HCT116 (cell line): ENCODE measurements around the gene TBK1. TPM values are rescaled to one million over a fixed set of nuclear protein-coding genes. Genes with fewer than 3 reads are reported as not detected.

Experiments used
- ATAC-seq: fragments of 200-7000 bp; cut with Tn5 transposase; 2 replicates; pipeline ENCODE4 v1.9.1; 2020; ENCODE audit warnings: mild to moderate bottlenecking, moderate library complexity
- BruUV-seq: library from RNA; stranded (reverse); fragments of 400-500 nt; replicated peaks from 2 replicates; lab custom pipeline; 2021; lab: Mats Ljungman, UMichigan
- CTCF ChIA-PET: fragments of 300-600 bp; sonication (Branson Sonifier 250); formaldehyde crosslinking; loops from one replicate; lab custom pipeline; 2021; ENCODE audit warnings: antibody characterized with exemption; lab: Charles Lee
- POLR2A ChIA-PET: fragments of 300-600, 350-600 bp; sonication (Branson Sonifier 250); formaldehyde crosslinking; loops from one replicate; lab custom pipeline; 2021; ENCODE audit warnings: antibody characterized with exemption; lab: Charles Lee
- RAD21 ChIA-PET, 2 experiments: fragments of 300-600 bp; sonication (Branson Sonifier 250); formaldehyde crosslinking; loops; one replicate each; lab custom pipeline; 2023; ENCODE audit warnings: low total read pairs in 2 of 2; ENCODE audit not compliant: uncharacterized antibody in 2 of 2, unreplicated experiment in 2 of 2, low non-redundant PET in 1 of 2; lab: Charles Lee
- DNase-seq: peaks from one replicate; pipeline ENCODE4 v3.0.0-alpha.2; 2010; ENCODE audit warnings: low read depth, low spot score
- H2AFZ ChIP-seq: fragments of 200-600 bp; shearing (Covaris generic), sonication (generic); 2 replicates; pipeline ENCODE4 v1.6.1; 2017; ENCODE audit warnings: low read depth, mixed run types, mixed read lengths, antibody characterized with exemption, low read length; ENCODE audit not compliant: poor library complexity, severe bottlenecking
- H3K27ac ChIP-seq: 2 replicates; pipeline ENCODE4 v1.5.1; 2012; ENCODE audit warnings: low read depth, low read length
- H3K27me3 ChIP-seq: fragments of 200-600 bp; sonication (generic); 2 replicates; pipeline ENCODE4 v1.6.1; 2016; ENCODE audit warnings: mixed run types, low read length, mixed read lengths; ENCODE audit not compliant: insufficient read depth
- H3K36me3 ChIP-seq, 2 experiments: fragments of 200-500 bp in 1 of 2; fragments of 200-600 bp in 1 of 2; sonication (Bioruptor generic) in 1 of 2; sonication (generic) in 1 of 2; 2 replicates each; pipeline versions ENCODE4 v1.5.1 to v1.6.1; 2014 to 2016; ENCODE audit warnings: low read length in 2 of 2, inconsistent platforms in 1 of 2, mixed read lengths in 1 of 2, mixed run types in 1 of 2; ENCODE audit not compliant: insufficient read depth in 2 of 2, control insufficient read depth in 1 of 2
- H3K4me1 ChIP-seq, 2 experiments: fragments of 200-600 bp in 1 of 2; sonication (generic) in 1 of 2; 2 replicates each; pipeline versions ENCODE4 v1.5.1 to v1.6.1; 2012 to 2017; ENCODE audit warnings: low read length in 2 of 2, inconsistent platforms in 1 of 2, mild to moderate bottlenecking in 1 of 2, mixed read lengths in 1 of 2, mixed run types in 1 of 2, moderate library complexity in 1 of 2; ENCODE audit not compliant: insufficient read depth in 2 of 2, control insufficient read depth in 1 of 2
- H3K4me2 ChIP-seq: fragments of 200-600 bp; sonication (generic); 2 replicates; pipeline ENCODE4 v1.6.1; 2017; ENCODE audit warnings: mixed run types, low read length, mixed read lengths
- H3K4me3 ChIP-seq, 2 experiments: fragments of 200-600 bp in 1 of 2; sonication (generic) in 1 of 2; replicated peaks in 1 of 2; 2 replicates each; pipeline ENCODE4 v1.5.1; 2011 to 2016; ENCODE audit warnings: low read length in 2 of 2, control low read depth in 1 of 2, low read depth in 1 of 2, mild to moderate bottlenecking in 1 of 2, mixed read lengths in 1 of 2, mixed run types in 1 of 2
- H3K79me2 ChIP-seq: fragments of 200-600 bp; sonication (generic); 2 replicates; pipeline ENCODE4 v1.6.1; 2017; ENCODE audit warnings: mild to moderate bottlenecking, mixed run types, low read length, moderate library complexity, mixed read lengths; ENCODE audit not compliant: insufficient read depth
- H3K9ac ChIP-seq: fragments of 200-600 bp; sonication (generic); 2 replicates; pipeline ENCODE4 v1.6.1; 2016; ENCODE audit warnings: low read length, mixed read lengths
- H3K9me2 ChIP-seq: fragments of 200-600 bp; sonication (generic), shearing (Covaris generic); 2 replicates; pipeline ENCODE4 v1.6.1; 2017; ENCODE audit warnings: mixed run types, mild to moderate bottlenecking, moderate library complexity; ENCODE audit not compliant: insufficient read depth
- H3K9me3 ChIP-seq, 2 experiments: fragments of 200-500 bp in 1 of 2; fragments of 200-600 bp in 1 of 2; sonication (Bioruptor generic) in 1 of 2; sonication (generic) in 1 of 2; 2 replicates each; pipeline ENCODE4 v1.6.1; 2014 to 2017; ENCODE audit warnings: low read length in 2 of 2, mixed read lengths in 2 of 2, inconsistent platforms in 1 of 2, low read depth in 1 of 2, mild to moderate bottlenecking in 1 of 2, mixed run types in 1 of 2, moderate library complexity in 1 of 2; ENCODE audit not compliant: control insufficient read depth in 1 of 2, insufficient read depth in 1 of 2
- H4K20me1 ChIP-seq: fragments of 200-600 bp; sonication (generic), shearing (Covaris generic); 2 replicates; pipeline ENCODE4 v1.6.1; 2017; ENCODE audit warnings: mixed run types, mild to moderate bottlenecking, moderate library complexity; ENCODE audit not compliant: insufficient read depth
- ATF3 ChIP-seq: IDR thresholded peaks from 2 replicates; pipeline ENCODE4 v1.6.1; 2012
- CEBPB ChIP-seq: IDR thresholded peaks from 2 replicates; pipeline ENCODE4 v1.6.1; 2012; ENCODE audit warnings: low read depth
- EGR1 ChIP-seq: IDR thresholded peaks from 2 replicates; pipeline ENCODE4 v1.6.1; 2012; ENCODE audit warnings: low read depth
- ELF1 ChIP-seq: IDR thresholded peaks from 2 replicates; pipeline ENCODE4 v1.6.1; 2012; ENCODE audit warnings: low read depth, borderline replicate concordance
- EZH2 ChIP-seq: fragments of 200-600 bp; sonication (generic); IDR thresholded peaks from 2 replicates; pipeline ENCODE4 v1.6.1; 2017; ENCODE audit warnings: antibody characterized with exemption, mixed run types
- EZH2phosphoT487 ChIP-seq: fragments of 200-600 bp; IDR thresholded peaks from 2 replicates; pipeline ENCODE4 v1.6.1; 2018; ENCODE audit warnings: antibody characterized with exemption, borderline replicate concordance
- FOSL1 ChIP-seq: IDR thresholded peaks from 2 replicates; pipeline ENCODE4 v1.6.1; 2012; ENCODE audit warnings: low read depth
- MAX ChIP-seq: IDR thresholded peaks from 2 replicates; pipeline ENCODE4 v1.6.1; 2012
- POLR2A ChIP-seq: IDR thresholded peaks from 2 replicates; pipeline ENCODE4 v1.7.0; 2011; ENCODE audit warnings: borderline replicate concordance; ENCODE audit not compliant: insufficient read depth, insufficient read length; ENCODE audit errors: extremely low read depth
- POLR2AphosphoS5 ChIP-seq: IDR thresholded peaks from 2 replicates; pipeline ENCODE4 v1.6.1; 2011; ENCODE audit warnings: mild to moderate bottlenecking, low read depth, low read length, moderate library complexity
- RAD21 ChIP-seq: IDR thresholded peaks from 2 replicates; pipeline ENCODE4 v1.6.1; 2012; ENCODE audit warnings: low read depth, mild to moderate bottlenecking
- SIN3A ChIP-seq: IDR thresholded peaks from 2 replicates; pipeline ENCODE4 v1.6.1; 2012; ENCODE audit warnings: low read depth
- SP1 ChIP-seq: IDR thresholded peaks from 2 replicates; pipeline ENCODE4 v1.6.1; 2012; ENCODE audit warnings: low read depth
- SRF ChIP-seq: IDR thresholded peaks from 2 replicates; pipeline ENCODE4 v1.6.1; 2012; ENCODE audit warnings: low read depth
- TCF7L2 ChIP-seq: IDR thresholded peaks from 2 replicates; pipeline ENCODE4 v1.7.0; 2011; ENCODE audit warnings: borderline replicate concordance, inconsistent platforms; ENCODE audit not compliant: insufficient read depth, insufficient read length; ENCODE audit errors: extremely low read depth
- YY1 ChIP-seq: IDR thresholded peaks from 2 replicates; pipeline ENCODE4 v1.6.1; 2011; ENCODE audit warnings: low read length, low read depth, moderate library complexity, mild to moderate bottlenecking; ENCODE audit not compliant: insufficient replicate concordance; ENCODE audit errors: extremely low read depth
- ZNF274 ChIP-seq: fragments of 200-500 bp; sonication (Bioruptor generic); IDR thresholded peaks from 2 replicates; pipeline ENCODE4 v1.6.1; 2014; ENCODE audit warnings: mild to moderate bottlenecking, low read depth, low read length, inconsistent platforms
- intact Hi-C: fragments of 100-400 bp; cut with micrococcal nuclease; formaldehyde crosslinking; loops from 2 replicates; pipeline ENCODE4 v1.10.0; 2022
- total RNA-seq: library from RNA; stranded (reverse); gene quantifications from one replicate; pipeline ENCODE4 v1.2.1, GENCODE V29; 2021; ENCODE audit not compliant: unreplicated experiment
- TF ChIP-seq, protein P1 (sequence below): IDR thresholded peaks from 2 replicates; pipeline ENCODE4 v1.6.1; 2012; ENCODE audit warnings: low read depth

Gene TBK1
- total RNA-seq, 1 experiment from 2014 or later: 27.0 TPM

DNA sequence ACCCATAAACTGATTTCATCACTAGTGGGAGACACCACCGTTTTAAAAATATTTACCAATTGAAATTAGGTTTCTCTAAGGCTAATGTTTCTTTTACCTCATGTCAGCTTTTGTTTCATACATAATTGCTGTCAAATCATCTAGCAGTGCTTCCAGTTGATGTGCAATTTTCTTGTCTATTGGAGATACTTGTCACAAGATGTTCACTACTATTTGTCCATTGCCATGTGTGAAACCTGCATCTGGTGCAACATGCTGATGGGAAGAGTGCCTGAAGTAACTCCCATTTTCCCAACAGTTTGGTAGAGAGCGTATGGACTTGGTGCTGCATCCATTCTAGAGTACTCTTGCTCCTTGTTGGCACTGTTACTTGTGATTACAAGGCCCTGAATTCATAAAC, 38.0 kb upstream of the TBK1 start:
- Histone ChIP-seq H3K36me3 (peaks cover 69 to 85% of the 10 kb centered on the region in 2 experiments), H3K27ac (no peak overlapping the region), H4K20me1 (peaks cover 14% of the 10 kb centered on the region; the same call in 1 of the 2 replicates), H2AFZ (no peak overlapping the region), H3K4me2 (no peak overlapping the region), H3K79me2 (peaks cover 49% of the 10 kb centered on the region), H3K9me3 (no peaks in the 10 kb centered on the region), H3K9me2 (no peaks in the 10 kb centered on the region), H3K4me3 (no peak overlapping the region), H3K9ac (no peak overlapping the region), H3K4me1 (no peaks in the 10 kb centered on the region), H3K27me3 (no peaks in the 10 kb centered on the region)
- ChIA-PET POLR2A (no interaction called here), CTCF (no interaction called here), RAD21 (no interaction called here)
- no TSS peak for BruUV-seq
- intact Hi-C loops: loop anchor here (5.0 kb wide), 1 partner anchor 33 kb away; no protein-coding TSS in a partner anchor
- ATAC-seq: no peak
- no peak for DNase-seq
- TF ChIP-seq SIN3A (no peak), EZH2phosphoT487 (no peak), TCF7L2 (no peak), RAD21 (no peak), SP1 (no peak), POLR2A (no peak), YY1 (no peak), POLR2AphosphoS5 (no peak), EGR1 (no peak), MAX (no peak), SRF (no peak), ATF3 (no peak)

DNA sequence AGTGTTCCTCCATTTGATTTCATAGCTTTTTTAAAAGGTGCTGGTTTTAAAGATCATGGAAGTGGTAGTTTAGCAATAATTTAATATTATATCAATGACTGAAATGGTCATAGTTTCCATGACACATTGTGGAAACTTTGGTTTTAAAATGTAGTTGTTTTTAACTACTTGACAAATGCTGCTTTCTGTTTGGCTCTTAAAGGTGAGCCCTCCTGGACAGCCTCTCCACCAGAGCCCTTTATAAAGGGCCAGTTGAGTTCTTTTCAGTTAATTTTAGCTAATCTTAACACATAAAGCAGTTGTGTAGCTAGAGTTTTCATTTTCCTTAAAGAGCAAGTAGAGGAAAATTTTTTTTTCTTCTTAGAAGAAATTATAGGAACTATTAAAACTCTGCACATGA, 33.7 kb upstream of the TBK1 start:
- H3K9ac ChIP-seq: no peak overlapping the region
- ChIA-PET POLR2A (interaction anchor here (1.7 kb wide), 1 partner anchor 14 kb away, joined by 6 read pairs; the partner anchor contains the start of gene XPOT), RAD21 (no interaction called here)
- H2AFZ ChIP-seq: no peak overlapping the region
- ATAC-seq: no peak
- H3K9me3 ChIP-seq: no peaks in the 10 kb centered on the region
- DNase-seq: no peak
- intact Hi-C loops: no loop called here
- H3K27ac ChIP-seq: no peak overlapping the region
- H3K27me3 ChIP-seq: no peaks in the 10 kb centered on the region
- no peak overlapping the region for H3K4me2 ChIP-seq
- peaks cover 70 to 81% of the 10 kb centered on the region in 2 experiments for H3K36me3 ChIP-seq
- no peaks in the 10 kb centered on the region for H3K9me2 ChIP-seq
- H4K20me1 ChIP-seq: peaks cover 6% of the 10 kb centered on the region; the same call in 1 of the 2 replicates
- no TSS peak for BruUV-seq
- TF ChIP-seq EZH2 (no peak), SRF (no peak), FOSL1 (no peak), CEBPB (no peak), ATF3 (no peak), ELF1 (no peak), ZNF274 (no peak), POLR2AphosphoS5 (no peak), TCF7L2 (no peak)
- TF ChIP-seq, protein P1, sequence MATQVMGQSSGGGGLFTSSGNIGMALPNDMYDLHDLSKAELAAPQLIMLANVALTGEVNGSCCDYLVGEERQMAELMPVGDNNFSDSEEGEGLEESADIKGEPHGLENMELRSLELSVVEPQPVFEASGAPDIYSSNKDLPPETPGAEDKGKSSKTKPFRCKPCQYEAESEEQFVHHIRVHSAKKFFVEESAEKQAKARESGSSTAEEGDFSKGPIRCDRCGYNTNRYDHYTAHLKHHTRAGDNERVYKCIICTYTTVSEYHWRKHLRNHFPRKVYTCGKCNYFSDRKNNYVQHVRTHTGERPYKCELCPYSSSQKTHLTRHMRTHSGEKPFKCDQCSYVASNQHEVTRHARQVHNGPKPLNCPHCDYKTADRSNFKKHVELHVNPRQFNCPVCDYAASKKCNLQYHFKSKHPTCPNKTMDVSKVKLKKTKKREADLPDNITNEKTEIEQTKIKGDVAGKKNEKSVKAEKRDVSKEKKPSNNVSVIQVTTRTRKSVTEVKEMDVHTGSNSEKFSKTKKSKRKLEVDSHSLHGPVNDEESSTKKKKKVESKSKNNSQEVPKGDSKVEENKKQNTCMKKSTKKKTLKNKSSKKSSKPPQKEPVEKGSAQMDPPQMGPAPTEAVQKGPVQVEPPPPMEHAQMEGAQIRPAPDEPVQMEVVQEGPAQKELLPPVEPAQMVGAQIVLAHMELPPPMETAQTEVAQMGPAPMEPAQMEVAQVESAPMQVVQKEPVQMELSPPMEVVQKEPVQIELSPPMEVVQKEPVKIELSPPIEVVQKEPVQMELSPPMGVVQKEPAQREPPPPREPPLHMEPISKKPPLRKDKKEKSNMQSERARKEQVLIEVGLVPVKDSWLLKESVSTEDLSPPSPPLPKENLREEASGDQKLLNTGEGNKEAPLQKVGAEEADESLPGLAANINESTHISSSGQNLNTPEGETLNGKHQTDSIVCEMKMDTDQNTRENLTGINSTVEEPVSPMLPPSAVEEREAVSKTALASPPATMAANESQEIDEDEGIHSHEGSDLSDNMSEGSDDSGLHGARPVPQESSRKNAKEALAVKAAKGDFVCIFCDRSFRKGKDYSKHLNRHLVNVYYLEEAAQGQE: no peak
- TF ChIP-seq, all 23 proteins: peak for 0
- CTCF ChIA-PET: no interaction called here
- Histone ChIP-seq H3K4me3 (no peak overlapping the region), H3K79me2 (peaks cover 22% of the 10 kb centered on the region), H3K4me1 (no peaks in the 10 kb centered on the region)
